Kasumi-1 (cell line): ENCODE results near the gene MYO3B.
"Not testable (repeated sequence)": the region's sequence is repeated elsewhere in the genome, so short reads cannot be mapped to it uniquely, and the experiment has no call there.

ENCODE experiments used
- DNase-seq, 2 experiments: peaks; one replicate each; lab custom pipeline; 2025; lab: John Stamatoyannopoulos, UW

MYO3B gene

DNA sequence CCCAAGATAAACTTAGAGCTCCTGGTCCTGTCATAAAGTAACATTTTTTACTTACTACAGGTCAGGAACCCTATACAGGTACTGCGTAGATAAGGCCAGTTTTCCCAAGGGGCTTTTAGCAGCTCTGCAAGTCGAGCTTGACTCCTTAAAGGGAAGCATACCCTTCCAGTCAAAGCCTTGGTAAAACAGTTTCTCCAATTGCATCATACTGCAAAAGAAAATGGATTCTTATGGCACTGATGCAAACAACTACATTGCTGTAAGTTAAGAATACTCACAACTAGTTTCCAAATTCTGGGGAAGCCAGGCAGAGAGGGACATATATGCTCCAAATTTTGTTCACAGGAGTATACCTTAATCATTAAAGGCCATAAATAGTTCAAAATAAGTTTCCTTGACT is 31.0 kb downstream of the MYO3B start:
- DNase-seq: no peak

DNA sequence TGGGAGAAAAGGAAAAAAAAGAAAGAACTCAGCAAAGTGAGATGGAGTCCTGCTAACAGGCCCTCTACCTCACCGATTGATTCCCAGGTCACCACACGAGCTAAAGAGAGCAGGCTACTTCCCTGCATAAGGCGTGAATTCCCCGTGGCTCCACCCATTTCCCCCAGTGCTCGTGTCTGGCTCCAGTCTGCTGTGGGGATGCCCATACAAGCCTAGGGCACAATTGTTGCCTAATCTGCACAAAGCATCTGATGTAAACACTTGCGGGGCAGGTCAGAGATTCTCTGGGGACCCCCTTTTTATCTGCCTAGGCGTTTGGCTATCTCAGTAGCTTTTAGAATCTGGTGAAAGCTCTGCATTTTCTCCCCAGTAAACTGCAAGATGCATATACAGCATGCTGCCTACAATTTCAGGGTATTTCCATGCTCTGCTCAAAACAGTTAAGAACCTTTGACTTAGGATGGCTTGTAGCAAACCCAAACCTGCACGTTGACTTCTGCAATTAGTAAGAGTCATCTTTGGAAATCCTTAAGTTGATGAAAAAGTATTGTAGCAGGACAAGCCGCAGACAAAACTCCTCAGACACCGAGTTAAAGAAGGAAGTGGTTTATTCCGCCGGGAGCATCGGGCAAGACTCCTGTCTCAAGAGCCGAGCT is 34.8 kb downstream of the MYO3B start:
- no peak for DNase-seq

DNA sequence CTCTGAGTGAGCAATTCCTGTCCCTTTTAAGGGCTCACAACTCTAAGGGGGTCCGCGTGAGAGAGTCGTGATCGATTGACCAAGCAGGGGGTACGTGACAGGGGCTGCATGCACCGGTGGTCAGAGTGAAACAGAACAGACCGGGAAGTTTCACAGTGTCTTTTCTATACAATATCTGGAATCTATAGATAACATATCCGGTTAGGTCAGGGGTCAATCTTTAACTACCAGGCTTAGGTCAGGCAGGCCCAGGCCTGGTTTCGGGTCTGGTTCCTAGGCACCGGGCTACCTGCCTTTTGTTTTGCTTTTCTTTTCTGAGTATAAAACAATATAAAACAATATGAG is 35.3 kb downstream of the MYO3B start:
- not testable (repeated sequence) for DNase-seq

DNA sequence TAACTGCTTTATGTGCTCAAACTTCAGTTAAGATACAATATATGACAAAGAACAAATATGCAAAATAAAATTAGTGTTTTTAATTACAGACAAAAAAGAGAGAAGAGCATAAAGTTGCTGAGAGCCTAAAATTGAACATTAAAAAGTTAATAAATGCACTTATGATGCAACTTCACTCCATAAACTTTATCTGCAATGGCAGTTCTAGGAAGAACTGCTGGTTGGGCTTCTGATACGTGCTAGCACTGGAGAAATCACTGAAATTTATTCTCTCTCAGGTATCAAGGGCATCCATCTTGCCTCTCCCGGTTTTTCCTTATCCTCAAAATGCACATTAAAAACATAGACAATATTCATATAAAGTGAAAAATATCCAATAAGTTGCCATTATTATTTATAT is 35.7 kb downstream of the MYO3B start:
- DNase-seq: no peak

DNA sequence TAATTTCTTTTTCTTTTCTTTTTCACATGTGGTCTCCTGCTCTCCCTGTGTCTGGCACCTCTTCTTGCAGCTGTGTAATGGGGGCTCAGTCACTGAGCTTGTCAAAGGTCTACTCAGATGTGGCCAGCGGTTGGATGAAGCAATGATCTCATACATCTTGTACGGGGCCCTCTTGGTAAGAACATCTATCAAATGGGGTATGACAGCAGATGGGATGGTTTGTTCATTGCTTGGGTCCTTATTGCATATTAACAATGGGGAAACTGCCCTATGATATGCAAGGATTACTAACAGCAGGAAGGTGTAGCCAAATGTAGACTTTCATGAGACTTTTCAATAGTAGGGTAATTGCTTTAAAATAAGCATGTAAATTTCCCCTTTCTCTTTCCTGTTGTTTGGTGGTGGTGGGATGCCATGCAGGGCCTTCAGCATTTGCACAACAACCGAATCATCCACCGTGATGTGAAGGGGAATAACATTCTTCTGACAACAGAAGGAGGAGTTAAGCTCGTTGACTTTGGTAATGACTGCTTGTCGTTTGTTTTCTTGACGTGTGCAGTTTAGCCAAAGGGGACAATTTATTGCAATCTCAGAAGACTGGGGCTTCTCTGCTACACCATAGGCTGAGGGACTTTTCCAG is 36.5 kb downstream of the MYO3B start:
- no peak for DNase-seq

- no peak for DNase-seq
Measured at GRCh38 chr2:170215021-170215420, 37.1 kb downstream of the MYO3B start.

- no peak for DNase-seq
Measured at GRCh38 chr2:170216428-170216827, 38.5 kb downstream of the MYO3B start.

DNA sequence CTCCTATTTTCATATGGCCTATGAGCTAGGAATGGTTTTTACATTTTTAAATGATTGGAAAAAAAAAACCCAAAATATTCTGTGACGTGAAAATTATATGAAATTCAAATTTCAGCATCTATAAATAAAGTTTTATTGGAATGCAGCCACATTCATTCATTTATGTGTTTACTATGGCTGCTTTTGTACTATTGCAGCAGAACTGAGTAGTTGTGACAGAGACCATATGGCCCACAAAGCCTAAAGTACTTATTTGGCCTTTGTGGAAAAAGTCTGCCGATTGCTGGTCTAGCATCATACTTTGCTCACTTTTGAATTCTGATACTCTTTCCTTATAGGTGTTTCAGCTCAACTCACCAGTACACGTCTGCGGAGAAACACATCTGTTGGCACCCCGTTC is 39.0 kb downstream of the MYO3B start:
- DNase-seq: no peak

- DNase-seq: no peak
Measured at GRCh38 chr2:170217778-170218251, 39.9 kb downstream of the MYO3B start.

DNA sequence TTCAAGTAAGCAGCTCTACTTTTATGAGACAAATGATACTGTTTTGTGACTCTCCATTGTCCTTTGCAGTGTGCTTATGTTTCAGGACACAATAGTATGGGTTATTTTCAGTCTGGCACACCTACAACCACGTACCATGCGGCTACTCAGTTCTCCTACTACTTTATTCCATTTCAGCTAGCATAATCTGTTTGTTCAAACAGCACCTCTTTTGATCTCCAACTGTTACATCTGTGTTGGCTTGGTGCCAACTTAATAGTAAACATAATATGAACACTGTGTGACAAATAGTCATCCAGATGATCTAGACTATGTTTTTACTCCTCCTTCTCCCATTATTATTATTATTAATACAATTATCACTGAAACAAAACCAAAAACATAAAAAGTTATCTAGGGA is 40.5 kb downstream of the MYO3B start:
- DNase-seq: no peak

DNA sequence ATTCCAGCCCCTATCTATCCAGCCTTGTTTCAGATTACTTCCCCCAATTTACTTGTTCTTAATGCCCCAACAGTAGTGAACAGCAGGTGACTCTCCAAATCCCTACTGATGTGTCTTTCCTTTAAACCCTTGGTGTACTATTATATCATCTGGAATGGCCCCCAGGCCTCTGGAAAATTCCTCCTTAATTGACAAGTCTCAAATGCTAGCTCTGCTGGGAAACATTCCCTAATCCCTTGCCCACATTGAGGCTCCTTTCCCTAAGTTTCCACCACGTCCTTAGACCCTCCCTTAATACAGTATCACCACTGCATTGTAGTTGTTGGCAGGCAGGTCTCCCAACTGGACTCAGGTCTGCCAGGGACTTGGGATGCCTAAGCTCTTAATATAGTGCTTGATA is 41.0 kb downstream of the MYO3B start:
- no peak for DNase-seq

DNA sequence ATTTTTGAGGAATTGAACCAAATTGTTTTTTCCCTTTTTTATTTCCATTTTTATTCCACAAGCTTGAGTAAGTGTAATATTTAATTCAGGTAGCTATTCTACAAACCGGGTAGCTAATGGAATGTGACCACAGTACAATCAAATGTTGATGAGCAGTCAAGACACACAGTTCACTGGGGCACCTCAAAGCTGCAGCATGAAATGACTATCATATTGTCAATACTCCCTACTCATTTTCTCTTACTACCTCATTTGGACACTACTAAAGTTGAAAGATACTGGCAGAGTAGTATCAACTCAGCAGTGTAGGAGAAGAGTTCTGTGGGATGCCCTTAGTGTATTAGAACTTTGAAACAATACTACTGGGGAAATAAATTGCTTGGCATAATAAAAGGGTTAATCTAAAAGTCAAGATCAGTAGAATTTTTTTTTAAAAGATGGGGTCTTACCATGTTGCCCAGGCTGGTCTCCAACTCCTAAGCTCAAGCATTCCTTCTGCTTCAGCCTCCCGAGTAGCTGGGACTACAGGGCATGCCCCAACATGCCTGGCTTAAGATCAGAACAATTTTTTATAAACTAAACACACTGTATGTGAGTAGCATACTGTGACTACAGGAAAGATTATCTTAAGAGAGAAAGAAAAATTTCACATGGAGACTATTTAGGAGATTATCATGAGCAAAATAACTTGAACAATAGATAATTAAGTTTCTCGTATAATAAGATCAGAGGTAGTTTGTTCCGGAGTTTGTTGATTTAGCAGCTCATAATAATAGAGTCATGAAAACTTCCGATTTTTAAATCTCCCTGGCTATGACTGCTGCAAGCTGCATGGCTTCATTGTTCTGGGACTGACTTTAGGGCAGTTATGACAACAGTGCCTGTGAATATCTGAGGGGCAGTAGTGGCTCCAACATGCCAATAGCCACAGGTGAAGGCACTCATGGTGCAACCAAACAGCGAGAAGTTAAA is 43.7 kb downstream of the MYO3B start:
- no peak for DNase-seq

- DNase-seq: no peak
Measured at GRCh38 chr2:170222298-170222697, 44.4 kb downstream of the MYO3B start.

DNA sequence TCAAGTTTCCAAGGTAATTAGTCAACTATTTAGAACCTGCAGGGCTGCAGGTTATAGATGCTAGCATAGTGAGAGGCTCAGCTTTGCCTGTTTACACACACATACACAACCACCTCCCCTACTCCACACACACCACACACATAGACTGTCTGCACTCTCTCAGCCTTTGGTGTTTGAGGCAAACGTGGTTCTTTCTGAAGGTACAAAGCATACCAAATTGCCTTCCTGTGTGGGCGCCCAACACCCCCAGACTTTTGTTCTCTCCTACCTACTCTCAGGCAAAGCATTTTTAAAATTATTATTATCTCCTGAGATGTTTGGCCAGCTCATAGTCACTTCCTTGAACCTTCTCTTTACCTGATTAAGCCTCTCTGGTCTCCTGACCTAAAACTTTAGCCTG is 44.9 kb downstream of the MYO3B start:
- DNase-seq: no peak

GRCh38 chr2:170224692-170225294 is 46.8 kb downstream of the MYO3B start:
- no peak for DNase-seq

DNA sequence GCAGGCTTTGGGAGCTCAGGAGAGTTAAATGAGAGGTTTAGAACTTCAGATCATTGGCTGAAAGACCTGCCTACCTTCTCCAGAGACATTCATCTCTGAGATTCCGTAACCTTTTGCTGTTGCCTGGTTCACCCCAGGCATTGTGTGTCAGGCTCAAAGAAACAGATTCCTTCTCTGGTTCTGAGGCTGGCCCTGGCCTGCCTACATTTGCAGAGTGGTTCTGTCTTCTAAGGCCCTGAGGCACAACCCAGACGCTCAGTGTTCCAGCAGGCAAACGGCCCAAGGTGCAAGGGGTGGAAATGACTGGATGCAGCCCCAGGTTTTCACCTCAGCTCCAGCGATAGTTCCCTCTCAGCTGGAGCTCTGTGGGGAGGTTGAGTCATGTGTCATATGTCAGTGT is 48.3 kb downstream of the MYO3B start:
- DNase-seq: no peak

DNA sequence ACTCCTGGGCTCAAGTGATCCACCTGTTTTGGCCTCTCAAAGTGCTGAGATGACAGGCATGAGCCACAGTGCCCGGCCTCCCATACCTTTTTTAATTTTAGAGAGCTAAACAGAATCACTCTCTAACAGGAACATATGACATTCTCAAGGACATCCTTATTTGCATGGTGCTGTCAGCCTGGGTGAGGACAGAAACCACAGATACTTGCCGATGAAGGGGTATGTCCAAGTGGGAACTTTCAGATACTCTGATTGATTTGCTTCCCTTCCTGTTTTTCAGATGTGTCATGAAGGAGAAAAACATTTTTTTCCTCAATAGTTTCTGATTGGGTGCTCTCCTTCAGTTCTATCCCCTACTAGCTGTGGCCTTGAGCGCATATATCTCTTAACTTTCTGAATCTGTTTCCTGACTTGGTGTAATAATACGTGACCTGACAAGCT is 49.6 kb downstream of the MYO3B start:
- no peak for DNase-seq

GRCh38 chr2:170227951-170228350 is 50.0 kb downstream of the MYO3B start:
- DNase-seq: no peak

GRCh38 chr2:170228429-170228828 is 50.5 kb downstream of the MYO3B start:
- DNase-seq: no peak

GRCh38 chr2:170229125-170229524 is 51.2 kb downstream of the MYO3B start:
- no peak for DNase-seq

- no peak for DNase-seq
Measured at GRCh38 chr2:170229744-170230143, 51.8 kb downstream of the MYO3B start.
